PFSK-1 (cell line): Measurements from ENCODE around the gene EPB41L4A.

Experiments used
- FOXP2 ChIP-seq: optimal IDR thresholded peaks from 2 replicates; pipeline ENCODE3; 2011; ENCODE audit warnings: borderline replicate concordance, control low read depth, inconsistent platforms; ENCODE audit not compliant: insufficient read depth; ENCODE audit errors: extremely low read length, extremely low read depth
- POLR2AphosphoS5 ChIP-seq: IDR thresholded peaks from 2 replicates; pipeline ENCODE4 v1.6.1; 2012; ENCODE audit warnings: low read depth, mild to moderate bottlenecking, control low read depth, low read length, moderate library complexity
- REST ChIP-seq, 2 experiments: IDR thresholded peaks; 2 replicates each; pipeline versions ENCODE4 v1.6.1 to v1.8.0; 2011 to 2012; ENCODE audit warnings: low read depth in 2 of 2, low read length in 2 of 2, control low read depth in 1 of 2, inconsistent platforms in 1 of 2, mild to moderate bottlenecking in 1 of 2, moderate library complexity in 1 of 2; ENCODE audit not compliant: insufficient read depth in 1 of 2
- SIN3A ChIP-seq: IDR thresholded peaks from 2 replicates; pipeline ENCODE4 v1.6.1; 2012; ENCODE audit warnings: mild to moderate bottlenecking, low read length, moderate library complexity, borderline replicate concordance; ENCODE audit not compliant: insufficient read depth
- TAF1 ChIP-seq: IDR thresholded peaks from 2 replicates; pipeline ENCODE4 v1.6.1; 2012; ENCODE audit warnings: low read length, control low read depth, borderline replicate concordance; ENCODE audit not compliant: insufficient read depth

EPB41L4A gene

GRCh38 chr5:112217843-112218579, 201.1 kb downstream of the EPB41L4A start:
- no peak for TF ChIP-seq REST (IDR thresholded peaks at IDR 0.05; ENCODE audit: insufficient read depth in 1 of 2, low read depth in 2 of 2, low read length in 2 of 2)
- no peak for TF ChIP-seq SIN3A
- no peak for TF ChIP-seq POLR2AphosphoS5
- no peak for TF ChIP-seq FOXP2
- TF ChIP-seq TAF1 = no peak

- no peak for TF ChIP-seq POLR2AphosphoS5
- no peak for TF ChIP-seq SIN3A
- TF ChIP-seq TAF1 = no peak
- TF ChIP-seq REST (IDR thresholded peaks at IDR 0.05; ENCODE audit: insufficient read depth in 1 of 2, low read depth in 2 of 2, low read length in 2 of 2) = no peak
- no peak for TF ChIP-seq FOXP2
Observed at GRCh38 chr5:112216140-112216539, 202.9 kb downstream of the EPB41L4A start.

- TF ChIP-seq SIN3A (no peak), REST (IDR thresholded peaks at IDR 0.05; ENCODE audit: insufficient read depth in 1 of 2, low read depth in 2 of 2, low read length in 2 of 2) (no peak), POLR2AphosphoS5 (no peak), FOXP2 (no peak), TAF1 (no peak)
Observed at GRCh38 chr5:112210430-112211005, 208.6 kb downstream of the EPB41L4A start.

- no peak for TF ChIP-seq REST (IDR thresholded peaks at IDR 0.05; ENCODE audit: insufficient read depth in 1 of 2, low read depth in 2 of 2, low read length in 2 of 2)
- no peak for TF ChIP-seq FOXP2
- TF ChIP-seq TAF1 = no peak
- TF ChIP-seq POLR2AphosphoS5 = no peak
- TF ChIP-seq SIN3A = no peak
Observed at GRCh38 chr5:112208699-112209615, 210.1 kb downstream of the EPB41L4A start.
